Stimulated activated CD8-positive, alpha-beta memory T cell treated with anti-CD3 and anti-CD28 coated beads, Interleukin-7, amount 100 ng/mL, for 48 hours (primary cell): ENCODE results near the gene TAMM41.
A peak's percentile ranks its signal among the peaks of the same experiment; 100 is the strongest.
"Not testable (repeated sequence)": the region's sequence is repeated elsewhere in the genome, so short reads cannot be mapped to it uniquely, and the experiment has no call there.

Source experiments
- DNase-seq, 2 donors: peaks; one replicate each; pipeline ENCODE4 v3.0.0-alpha.2; 2020; ENCODE audit warnings: low read depth in 1 of 2; ENCODE audit errors: extremely low read depth in 1 of 2

The TAMM41 gene

DNA sequence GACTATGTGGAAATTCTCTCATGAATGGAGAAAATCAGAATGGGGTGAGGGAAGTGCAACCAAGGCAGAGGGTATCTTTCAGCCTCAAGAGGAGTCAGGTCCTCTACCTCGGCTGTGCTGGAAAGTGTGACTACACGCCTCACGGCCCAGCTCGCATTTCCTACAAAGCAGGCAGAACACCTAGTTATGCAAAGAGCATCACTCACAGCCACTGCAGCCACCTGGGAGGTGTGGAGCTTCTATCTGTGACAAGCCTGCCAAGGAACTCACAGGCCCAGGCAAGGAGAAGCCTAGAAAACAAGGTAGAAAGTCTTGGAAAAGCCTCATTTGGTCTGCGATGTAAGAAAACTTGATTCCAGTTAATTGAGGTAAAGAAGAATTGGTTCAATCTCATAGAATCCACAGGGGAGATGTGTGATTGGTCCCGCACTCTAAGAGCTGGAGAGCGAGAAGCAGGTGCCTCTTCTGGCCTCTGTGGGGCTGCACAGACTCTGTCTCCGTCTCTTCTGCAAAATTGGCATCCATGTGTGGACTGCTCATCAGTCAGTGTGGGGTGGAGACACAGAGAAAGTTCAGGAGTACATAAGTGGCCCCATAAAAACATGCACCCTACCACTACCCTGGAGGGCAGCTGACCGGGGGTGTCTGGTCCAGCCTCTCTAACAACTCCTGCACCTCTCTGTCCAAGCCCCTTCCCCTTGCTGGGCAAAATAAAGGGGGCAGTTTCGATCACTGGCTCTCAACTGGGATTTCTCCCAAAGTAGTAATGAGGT lies 76.8 kb downstream of the TAMM41 start:
- no peak for DNase-seq

DNA sequence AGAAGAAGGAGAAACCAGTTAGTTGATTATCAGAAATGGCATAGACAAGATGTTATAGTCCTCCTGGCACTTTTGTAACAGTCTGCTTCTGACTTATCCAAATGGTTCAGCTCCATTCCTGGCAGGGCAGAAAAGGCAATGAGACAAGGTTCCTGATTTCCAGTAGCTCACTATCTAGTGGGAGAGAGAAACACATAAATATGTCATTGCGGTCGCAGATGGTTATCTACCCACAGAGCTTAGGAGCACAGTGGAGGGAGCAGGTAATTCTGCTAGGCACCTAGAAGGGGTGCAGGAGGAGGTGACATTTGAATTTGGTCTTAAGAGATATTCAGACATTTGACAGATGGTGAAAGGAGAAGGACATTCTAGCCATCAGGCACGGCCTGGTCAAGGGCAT lies 78.1 kb downstream of the TAMM41 start:
- DNase-seq, result no peak

DNA sequence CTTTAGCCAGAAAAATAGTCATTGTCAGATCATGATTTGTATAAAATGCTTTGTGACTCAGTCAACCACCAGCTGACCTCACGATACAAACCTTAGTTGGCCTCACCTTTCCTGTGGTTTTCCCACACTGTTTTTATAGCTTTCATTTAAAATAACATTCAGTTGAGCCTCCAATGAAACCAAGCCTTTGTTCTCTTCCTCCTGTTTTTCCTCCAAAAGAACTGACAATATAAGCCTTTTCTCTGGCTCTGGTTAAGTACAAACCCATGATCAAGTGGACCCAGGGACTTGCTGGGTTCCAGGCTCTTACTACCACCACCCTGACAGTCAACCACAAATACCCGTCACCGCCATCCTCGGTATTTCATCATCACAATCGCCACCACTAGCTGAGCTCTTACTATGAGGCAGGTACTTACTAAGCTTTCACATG lies 81.7 kb downstream of the TAMM41 start:
- peak; percentile 37 to 60 for DNase-seq

DNA sequence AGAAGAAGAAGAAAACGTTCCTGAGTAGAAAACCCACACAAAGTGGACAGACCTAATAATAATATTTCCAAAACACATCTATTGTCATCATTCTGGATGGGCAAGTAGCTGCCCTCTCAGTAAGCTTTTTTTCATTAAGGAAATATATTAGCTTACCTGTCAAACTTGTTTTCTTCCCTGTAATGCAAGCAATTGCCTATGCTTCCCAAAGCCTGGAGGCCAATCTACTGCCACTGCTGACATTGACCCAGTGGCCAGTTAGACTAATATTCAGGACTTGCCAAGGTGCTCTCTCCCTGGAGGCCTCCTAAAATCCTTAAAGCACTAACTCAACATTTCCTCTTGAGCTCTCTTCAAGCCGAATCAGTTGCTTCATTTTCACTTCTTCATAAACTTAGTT lies 86.7 kb downstream of the TAMM41 start:
- DNase-seq, result no peak

DNA sequence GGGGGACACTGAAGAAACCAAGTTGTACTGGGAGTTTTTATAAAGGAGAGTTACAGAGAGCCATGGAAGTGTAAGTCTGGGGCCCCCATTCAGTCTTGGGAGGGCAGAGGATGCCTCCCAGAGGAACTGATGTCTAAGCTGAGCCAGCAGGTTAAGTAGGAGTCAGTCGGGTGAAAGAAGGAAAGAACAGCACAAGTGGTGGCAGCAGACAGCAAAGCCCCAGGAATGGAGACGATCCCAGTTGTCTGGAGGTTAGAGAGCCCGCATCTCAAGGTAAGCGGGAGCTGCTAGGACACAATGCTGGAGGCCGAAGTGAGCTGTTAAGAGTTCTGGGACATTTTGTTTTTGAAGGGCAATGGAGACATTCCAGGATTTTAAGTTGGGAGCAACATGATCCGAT lies 88.8 kb downstream of the TAMM41 start:
- DNase-seq, result no peak

DNA sequence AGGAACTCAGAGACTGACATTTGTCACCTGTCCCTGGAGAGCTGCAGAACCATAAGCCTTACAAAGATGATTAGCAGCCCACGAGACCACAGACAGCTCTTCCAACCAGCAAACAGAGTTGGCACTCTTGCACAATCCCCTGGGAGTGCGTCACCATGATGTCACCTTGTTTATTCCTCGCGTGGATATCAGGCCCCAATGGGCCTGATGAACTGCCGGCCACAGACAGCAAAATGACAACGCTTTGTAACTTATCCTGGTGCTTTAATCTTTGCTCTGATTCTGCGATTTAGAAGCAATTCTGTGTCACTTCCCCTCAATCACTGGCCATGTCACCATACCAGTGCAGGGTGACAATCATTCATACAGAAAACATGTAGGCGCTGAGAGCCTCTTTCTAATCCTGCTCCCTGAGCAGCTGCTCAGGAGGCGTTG lies 89.2 kb downstream of the TAMM41 start:
- no peak for DNase-seq

DNA sequence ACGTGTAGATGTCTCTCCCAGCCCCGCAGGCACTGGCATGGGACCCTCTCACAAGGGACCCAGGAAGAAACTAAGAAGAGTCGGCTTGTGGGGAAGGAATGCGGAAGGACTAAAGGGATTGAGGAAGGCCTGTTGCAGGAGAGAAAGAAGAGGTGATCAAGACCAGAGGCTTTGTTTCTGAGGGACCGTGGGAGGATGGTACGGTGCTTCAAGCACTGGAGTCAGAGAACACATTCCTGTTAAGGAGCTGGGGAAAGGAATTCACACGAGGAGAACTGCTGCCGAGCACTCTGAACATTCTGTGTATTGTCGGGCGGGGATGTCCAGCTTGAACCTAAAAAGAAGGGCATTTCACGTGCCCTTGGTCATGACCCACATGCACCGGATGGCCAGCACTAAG lies 91.4 kb downstream of the TAMM41 start:
- DNase-seq, result no peak

DNA sequence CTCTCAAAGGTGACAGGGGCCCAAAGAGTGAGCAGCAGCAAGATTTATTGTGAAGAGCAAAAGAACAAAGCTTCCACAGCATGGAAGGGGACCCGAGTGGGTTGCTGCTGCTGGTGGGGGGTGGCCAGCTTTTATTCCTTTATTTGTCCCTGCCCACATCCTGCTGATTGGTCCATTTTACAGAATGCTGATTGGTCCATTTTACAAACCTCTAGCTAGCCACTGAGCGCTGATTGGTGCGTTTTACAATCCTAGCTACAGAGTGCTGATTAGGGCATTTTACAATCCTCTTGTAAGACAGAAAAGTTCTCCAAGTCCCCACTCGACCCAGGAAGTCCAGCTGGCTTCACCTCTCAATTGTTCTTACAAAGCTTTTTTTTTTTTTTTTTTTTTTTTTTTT lies 94.4 kb downstream of the TAMM41 start:
- DNase-seq, result not testable (repeated sequence)

DNA sequence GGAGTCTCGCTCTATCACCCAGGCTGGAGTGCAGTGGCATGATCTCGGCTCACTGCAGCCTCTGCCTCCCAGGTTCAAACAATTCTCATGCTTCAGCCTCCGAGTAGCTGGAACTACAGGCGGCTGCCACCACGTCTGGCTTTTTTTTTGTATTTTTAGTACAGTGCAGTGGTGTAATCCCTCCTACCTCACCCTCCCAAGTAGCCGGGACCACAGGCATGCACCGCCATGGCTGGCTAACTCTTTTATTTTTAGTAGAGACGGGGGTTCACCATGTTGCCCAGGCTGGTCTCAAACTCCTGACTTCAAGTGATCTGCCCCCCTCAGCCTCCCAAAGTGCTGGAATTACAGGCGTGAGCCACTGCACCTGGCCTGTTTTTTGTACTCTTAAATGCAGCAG lies 98.4 kb downstream of the TAMM41 start:
- DNase-seq, result not testable (repeated sequence)
